Central memory CD4-positive, alpha-beta T cell (primary cell): ENCODE measurements around the gene AUTS2.

ENCODE experiments used
- DNase-seq: peaks from one replicate; pipeline ENCODE4 v3.0.0; 2022

Gene AUTS2

DNA sequence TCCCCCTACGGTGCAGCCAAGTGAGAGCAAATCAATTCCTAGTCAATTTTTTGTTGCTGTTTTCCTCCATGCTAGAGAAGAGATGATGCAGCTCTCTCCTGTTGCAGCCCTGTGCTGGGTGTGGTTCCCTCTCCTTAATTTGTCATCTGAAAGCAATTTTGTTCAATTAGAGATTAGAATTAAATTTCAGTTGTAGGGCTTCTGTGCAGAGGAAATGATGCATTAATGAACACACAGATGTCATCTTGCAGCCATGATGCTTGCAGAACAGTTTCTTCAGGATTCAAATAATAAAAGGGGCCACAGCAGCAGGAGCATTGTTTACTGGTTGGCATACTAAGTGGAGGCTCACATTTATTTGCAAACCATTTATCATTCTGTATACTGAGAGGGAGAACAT, 266.0 kb downstream of the AUTS2 start:
- no peak for DNase-seq

DNA sequence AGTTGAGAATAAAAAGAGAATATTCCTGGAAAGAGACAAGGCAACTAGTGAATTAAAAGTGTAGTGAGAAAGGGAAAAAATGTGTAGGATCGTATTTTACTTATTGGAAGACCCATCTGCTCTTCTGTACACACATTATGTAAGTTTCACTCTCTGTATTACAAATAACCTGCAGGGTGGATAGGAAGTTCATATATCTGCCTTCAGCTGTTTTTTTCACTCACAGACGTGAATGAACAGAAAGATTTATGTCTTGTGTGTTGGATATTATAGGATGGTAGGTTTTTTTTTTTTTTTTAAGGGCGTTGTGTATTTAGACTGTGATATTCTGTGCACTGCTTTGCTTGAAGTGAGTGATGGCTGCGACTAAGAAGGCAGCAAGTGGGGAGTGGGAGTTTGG, 266.5 kb downstream of the AUTS2 start:
- DNase-seq: no peak

DNA sequence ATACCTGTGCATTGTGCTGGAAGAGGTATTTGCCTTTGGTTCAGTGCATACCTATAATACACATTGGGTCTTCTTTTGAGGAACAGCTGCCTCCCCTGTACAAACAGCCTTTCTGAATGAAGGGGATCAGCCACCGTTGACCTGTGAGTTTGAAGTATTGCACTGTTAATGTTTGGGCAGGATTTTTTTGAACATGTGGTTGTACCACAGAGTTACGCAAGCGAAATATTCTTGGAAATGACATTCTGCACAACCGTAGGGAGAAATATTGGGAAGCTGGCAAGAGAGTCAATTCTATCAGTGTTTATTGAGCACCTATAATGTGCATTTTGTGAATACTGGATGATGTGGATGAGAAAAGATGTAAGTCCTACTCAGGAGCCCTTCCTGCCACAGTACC, 270.6 kb downstream of the AUTS2 start:
- no peak for DNase-seq

DNA sequence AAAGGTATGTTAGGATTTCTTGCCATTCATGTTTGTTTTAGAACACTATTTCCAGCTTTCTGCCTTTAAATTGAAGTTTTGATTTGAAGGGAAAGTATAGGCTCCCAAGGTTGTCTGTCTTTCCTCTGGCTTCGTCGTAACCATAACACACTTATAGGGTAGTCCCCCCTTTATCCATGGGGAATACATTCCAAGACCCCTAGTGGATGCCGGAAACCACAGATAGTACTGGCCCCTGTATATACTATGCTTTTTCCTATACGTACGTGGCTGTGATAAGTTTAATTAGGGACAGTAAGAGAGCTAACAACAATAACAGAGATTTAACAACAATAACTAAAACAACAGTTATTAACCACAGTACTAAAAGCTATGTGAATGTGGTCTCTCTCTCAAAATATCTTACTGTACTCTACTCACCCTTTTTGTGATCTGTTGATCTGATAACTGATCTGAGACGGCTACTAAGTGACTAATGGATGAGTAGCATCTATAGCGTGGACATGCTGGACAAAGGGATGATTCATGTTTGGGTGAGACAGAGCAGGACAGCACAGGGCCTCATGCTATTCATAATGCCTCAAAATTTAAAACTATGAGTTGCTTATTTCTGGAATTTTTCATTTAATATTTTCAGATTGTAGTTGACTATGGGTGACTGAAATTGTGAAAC, 273.1 kb downstream of the AUTS2 start:
- DNase-seq: no peak

DNA sequence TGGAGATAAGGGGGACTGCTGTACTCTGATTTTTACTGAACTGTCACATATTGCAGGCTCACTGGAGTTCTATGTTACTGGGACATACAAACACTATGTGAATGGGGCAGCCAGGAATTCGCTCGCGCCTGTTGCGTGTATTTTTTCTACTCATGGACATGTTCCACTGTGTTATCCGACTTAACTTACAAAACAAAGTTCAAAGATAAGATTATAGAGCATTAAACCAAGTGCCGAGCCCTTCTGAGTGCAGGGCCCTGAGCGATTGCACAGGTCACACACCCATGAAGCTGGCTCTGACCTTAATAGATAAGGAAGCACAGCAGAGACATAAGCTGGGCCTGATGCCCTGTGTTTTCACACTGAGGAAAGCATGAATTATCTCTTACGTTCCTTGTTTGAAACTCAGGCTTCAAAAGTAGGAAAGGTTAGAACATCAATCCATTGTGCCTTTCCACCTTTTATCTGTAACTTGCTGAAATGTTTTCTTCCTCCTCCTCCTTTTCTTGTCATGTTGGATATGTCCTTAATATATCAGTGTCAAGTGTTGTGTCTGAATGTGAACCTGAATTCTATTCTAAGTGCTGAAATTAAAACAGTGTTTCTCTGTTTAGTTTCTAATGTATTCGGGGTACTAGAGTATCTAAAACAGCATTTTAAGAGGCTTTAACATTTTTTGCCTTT, 273.8 kb downstream of the AUTS2 start:
- DNase-seq: no peak

DNA sequence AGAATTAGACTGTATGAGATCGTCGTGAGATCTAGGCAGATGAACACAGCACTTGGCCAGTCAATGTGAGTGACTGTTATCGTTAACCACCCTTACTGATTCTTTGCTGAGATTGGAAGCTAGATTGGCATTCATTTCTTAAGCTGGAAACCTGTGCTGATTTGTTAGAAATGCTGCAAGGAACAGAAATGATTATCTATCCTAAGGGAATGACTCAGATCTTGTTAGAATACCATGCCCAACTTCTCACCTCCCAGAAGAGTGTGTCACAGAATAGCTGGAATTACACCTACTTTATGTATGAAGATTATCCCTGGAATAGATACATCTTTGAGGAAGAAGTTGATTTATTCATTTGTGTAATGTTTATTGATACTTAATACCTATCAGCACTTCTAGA, 275.2 kb downstream of the AUTS2 start:
- no peak for DNase-seq

DNA sequence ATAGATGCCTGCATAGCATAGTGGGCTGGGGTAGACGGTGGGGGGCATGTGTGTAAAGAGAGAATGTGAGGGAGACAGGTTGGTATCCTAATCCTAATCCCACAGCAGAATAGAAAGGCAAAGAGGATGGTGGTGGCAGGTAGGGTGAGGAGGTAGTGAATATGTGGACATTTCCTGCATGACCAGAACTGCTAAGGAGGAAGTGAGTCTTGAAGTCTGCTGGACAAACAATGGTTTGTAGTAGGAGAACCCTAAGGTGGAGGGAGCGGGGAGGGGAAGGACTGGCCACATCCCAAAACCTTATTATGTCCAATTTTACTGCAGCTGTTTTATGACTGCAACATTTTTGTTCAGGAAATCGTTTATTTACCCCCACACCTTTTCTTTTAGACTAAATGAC, 279.7 kb downstream of the AUTS2 start:
- DNase-seq: no peak

DNA sequence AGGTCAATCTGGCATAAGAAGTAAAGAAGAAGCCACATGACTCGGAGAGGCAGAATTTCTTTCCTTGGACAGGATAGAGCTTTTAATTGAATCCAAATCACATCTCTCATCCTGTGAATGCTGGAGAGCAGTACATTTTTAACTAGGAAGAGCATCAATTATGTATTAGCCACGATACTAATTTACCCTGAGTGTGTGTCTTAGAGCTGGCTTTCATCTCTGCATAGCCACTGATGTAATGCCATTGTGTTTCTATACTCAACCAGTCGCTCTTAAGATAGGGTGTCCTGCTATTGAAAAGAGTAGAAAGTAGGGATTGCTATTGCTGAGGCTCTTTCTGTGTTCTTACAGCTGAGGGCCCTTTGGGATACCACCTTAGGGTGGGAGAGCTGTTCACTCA, 280.3 kb downstream of the AUTS2 start:
- no peak for DNase-seq

DNA sequence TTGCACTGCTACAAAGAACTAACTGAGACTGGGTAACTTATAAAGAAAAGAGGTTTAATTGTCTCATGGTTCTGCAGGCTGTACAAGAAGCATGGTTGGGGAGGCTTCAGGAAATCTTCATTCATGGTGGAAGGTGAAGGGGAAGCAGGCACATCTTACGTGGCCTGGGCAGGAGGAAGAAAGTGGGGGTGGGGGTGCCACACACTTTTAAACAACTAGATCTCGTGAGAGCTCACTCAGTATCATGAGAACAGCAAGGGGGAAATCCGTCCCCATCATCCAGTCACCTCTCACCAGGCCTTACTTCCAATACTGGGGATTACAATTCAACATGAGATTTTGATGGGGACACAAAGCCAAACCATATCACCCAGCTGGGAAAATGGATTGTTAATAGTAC, 281.7 kb downstream of the AUTS2 start:
- no peak for DNase-seq

DNA sequence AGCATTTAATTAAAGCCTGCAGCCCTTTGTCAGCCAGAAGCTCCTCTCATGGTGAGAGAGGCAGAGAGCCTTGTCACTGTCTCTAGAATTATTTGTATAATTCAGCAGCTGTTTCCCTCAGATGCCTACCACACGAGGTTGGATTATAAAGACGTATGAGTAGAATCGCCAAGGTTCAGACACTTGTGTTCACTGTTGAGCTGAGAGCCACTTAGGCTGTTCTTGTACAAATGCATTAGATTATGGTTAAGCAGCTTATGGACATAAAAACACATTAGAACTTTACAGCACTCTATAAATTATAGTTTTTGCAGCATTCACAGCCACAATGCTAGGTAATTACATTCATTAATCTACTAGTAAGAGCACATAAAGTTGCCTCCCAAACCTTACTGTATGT, 282.6 kb downstream of the AUTS2 start:
- no peak for DNase-seq

DNA sequence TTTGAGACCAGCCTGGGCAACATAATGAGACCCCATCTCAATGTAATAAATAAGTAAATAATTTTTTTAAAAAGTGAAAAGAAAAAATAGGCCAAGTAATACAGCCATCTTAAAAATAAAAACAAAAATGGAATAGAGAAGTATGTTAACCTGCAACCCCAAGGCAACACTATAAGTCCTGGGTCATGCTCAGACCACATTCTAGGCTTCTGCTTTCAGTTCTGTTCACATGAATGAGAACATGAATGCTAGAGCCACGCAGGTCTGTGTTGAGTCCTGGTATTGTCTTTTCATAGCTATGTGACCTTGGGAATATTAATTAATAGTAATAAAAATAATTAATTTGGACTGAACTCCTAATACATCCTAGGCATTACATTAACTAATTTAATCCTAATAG, 284.0 kb downstream of the AUTS2 start:
- DNase-seq: no peak

DNA sequence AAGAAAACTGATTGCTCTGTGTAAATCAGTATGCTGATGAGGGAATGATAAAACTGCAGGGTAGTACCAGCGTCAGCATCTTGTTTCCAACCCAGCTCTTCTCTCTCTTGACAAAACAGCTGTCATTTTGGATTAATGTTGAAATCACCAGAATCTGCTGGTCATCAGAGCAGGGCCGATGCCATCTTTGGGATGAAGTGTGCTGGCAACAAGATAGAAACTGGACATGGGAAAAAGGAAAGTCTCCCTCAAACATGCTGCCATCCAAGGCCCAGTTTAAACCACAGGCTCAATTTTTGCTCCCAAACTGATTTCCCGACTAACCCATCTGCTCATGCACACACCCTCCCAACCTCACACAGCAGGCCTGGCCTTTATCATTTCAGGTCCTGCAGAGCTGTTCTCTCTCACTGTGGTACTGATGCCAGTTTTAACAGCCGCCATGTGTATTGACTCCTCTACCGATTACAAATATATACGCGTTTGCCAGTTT, 285.2 kb downstream of the AUTS2 start:
- no peak for DNase-seq

DNA sequence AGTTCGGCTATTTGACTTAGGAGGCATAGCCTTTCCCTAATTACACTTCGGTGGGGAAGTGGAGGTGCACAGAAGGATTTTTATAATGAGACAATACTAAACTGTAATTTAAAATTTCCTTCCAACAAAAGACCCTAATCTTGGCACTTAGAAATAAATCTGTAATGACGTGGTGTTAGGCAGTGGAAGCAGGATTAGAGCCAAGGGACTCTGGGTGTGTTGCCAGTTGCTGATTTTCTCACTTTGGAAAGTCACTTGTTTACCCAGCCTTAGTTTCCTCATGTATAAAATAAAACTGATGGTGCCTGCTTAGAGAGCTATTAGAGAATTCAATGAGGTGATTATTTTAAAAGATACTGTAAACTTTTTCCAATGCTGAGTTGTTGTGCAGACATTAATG, 287.2 kb downstream of the AUTS2 start:
- DNase-seq: no peak

DNA sequence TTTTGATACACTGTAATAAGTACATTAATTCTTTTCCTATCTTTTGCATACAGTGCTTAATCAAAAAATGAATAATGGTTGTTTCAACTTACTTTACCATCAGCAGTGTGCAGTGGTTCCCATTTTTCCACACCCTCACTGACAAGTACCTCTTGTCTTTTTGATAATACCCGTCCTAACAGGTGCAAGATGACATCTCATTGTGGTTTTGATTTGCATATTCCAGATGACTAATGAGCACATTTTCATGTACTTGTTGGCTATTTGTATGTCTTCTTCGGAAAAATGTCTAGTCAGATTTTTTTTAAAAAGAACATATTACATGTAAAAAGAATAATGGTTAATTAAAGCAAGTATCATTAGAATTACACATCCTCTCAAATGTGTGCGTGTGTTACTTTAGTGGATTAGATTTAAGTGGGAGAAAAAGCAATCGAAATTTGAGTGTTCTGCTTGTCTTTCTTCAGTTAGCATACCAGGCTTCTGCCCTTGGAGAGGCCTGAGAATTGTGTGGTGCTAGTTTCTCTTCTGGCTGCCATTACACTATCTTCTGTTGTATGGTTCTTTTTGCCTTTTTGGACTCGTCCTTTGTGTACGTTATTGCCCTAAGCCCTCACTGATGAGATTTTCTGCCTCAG, 291.2 kb downstream of the AUTS2 start:
- no peak for DNase-seq

DNA sequence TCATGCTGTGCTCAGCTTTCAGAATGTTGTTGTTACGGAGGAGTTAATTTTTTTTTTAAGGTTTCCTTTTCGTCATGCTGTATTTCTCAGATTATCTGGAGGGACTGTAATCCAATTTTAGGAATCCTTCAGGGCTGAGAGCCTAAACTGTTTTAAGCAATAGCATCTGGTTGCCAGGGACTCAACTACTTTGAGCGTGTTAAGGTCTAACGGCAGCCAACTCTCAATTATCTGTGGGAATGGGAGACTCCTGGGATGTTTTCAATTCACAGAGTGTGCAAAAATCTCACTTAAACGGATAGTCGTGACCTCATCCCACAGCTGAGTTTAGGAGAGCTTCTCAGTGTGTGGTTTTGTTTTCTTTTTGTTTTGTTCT, 291.7 kb downstream of the AUTS2 start:
- no peak for DNase-seq

DNA sequence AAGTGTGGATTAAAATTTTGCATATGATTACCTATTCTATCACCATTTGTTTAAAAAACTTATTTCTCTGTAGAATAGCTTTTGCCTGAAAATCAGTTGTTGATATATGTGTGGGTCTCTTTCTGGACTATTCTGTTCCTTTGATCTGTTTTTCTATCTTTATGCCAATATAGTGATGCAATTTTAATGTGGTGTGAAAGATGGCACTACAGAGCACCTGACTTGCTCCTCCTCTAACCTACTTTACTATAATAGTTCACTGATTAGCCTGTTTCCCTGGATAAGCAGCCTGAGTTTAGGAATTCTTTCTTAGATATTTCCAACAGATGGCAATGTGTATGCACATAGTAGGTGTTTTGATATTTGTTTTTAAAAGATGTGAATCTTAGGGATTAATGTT, 294.5 kb downstream of the AUTS2 start:
- DNase-seq: no peak

DNA sequence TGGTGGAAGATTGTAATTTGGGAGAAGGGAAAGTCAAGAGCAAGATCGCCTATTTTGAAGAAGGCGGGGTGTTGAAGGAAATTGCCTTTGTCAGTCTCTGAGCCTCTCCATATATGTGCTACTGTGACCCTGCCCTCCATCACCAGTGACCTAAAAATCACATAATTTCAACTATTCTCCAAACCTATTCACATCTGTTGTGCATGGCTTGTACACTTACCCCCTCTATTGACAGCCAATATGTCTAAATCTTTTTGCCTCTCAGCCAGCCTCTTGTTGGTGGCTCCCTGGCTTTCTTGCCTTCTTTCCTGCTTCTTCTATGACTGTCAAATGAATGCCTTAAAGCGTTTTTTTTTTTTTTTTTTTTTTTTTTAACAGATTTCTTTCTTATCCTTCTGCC, 295.6 kb downstream of the AUTS2 start:
- no peak for DNase-seq

DNA sequence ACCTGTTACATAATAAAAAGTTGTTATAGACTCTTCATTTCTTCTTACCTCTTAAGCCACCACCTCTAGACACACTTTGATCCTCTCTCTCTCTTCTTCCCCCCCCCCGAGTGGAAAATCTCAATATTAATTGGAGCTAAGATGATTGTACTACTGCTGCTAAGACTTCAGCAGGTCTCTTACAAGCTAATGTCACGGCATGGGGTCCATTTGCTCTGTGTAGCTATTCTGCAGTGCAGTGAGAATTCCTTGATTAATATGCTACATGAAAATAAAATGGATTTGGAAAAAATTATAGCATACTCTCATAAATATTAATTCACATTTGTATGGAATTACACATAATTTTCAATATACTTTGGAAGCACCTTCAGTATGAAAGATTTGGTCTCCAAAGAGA, 297.2 kb downstream of the AUTS2 start:
- DNase-seq: no peak

DNA sequence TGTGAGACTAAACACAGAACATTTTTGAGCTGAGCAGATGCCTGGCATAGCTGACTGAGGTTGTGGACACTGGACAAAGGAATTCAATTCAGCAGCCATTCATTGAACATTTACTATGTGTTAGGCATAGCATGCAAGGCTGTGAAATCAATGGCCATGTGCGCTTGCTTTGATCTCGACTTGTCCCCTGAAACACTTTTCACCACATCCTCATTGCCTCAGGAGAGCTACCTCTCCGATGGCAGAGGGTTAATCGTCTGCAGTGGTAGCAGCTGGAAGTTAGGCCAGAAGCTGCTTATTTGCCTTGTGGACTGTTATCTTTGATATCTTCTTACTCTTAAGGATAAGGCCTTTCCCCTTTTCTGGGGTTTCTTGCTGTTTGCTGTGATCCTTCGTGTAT, 297.8 kb downstream of the AUTS2 start:
- DNase-seq: no peak

DNA sequence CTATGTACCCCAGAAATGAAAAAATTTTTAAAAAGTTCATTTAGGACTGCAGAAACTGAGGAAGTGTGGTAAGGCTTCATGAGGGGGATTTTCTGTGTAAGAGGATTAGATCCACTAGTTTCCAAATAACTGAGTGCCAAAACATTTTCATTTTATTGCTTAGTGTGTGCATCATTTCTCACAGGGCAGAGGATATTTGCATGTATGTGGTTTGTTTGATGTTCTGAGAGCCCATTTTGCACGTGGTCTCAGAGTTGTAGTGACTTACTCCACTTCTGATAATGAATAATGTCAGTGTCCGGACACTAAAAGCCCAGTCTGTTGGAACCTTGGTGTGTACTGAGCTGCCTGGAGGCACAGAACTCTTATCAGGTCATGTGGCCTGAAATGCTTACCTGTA, 299.9 kb downstream of the AUTS2 start:
- DNase-seq: no peak

DNA sequence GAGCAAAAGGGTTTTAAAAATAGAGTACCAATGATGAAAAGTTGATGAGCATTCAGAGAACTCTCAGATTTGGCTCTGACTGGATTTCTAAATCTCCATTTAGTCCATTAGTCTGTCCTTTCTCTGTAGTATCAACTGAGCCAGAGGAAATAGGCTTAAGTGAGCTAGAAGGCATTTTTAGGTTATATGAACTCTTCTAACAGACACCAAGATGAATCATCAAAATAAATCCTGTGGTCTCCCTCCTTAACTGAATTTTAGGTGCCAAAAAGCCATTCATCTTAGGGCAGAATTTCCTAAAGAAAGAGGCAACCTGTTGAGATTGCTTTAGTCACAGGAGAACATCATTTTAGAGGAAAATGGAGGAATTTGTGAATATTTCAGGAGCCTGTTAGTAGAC, 305.1 kb downstream of the AUTS2 start:
- no peak for DNase-seq

DNA sequence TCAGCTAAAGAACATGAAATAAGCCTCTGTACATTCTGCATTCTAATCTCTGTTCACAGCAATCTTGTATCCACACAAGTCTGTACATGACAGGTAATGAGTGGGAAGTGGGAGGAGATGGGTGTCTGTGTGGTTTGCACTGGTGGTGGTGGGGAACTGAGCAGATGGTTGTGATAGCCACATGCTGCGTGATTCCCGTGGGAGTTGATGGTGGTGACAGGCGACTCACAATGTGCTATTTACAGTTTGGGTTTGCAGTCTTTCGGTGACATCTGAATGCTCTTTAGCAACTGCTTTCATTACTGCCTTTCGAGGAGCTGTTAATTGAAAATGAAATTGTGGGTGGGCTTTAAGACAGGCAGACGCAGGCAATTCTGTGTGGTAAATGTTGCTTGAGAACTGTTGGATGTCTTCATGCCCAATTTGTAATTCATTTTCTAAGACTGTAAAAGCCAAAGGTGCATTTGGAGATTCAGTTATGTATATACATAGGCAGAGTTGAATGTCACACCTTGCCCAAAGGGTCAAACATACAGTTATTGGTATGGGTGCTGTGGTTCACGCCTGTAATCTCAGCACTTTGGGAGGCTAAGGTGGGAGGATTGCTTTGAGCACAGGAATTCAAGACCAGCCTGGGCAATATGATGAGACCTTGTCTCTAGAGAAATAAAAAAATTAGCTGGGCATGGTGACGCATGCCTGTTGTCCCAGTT, 308.2 kb downstream of the AUTS2 start:
- DNase-seq: no peak

DNA sequence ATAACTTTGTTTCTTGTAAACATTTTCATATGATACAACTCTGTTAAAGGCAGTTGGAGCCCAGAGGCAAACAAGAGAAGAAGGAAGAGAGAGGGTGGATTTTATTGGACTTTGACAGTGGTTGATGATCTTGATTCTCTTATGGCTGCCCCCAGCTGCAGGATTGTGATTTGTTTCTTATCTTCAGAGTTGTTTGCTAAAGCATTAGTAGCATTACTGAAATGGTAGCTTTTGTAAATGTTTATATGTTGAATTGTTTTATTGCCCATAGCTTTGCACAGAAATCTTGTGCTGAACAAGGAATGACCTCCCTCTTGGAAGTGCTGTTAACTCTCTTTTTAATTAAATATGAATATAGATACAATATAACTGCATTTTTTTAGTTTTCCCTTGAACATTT, 309.4 kb downstream of the AUTS2 start:
- no peak for DNase-seq

DNA sequence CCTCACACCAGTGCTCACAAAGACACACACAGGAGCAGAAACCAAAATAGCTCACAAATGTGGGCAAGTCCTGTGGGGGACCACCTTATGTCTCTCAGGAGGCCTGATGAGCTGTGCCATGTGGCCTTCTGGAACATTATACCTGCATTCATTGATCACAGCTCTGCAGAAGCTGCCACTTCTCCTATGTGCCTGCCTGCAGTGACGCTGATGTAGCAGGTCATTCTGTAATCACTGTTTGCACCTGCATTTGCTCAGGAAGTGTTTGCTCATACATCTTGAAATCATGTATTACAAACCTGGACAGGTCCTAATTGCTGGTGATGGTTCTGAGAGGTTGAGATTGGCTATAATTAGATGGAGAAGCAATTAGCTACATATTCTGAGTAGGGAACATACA, 310.2 kb downstream of the AUTS2 start:
- no peak for DNase-seq
